ENCODE results near the gene IL12RB2. TPM values are rescaled to one million over a fixed set of nuclear protein-coding genes. Genes with fewer than 3 reads are reported as not detected.

IL12RB2 gene
- polyA plus RNA-seq, 1 experiment, result not detected

- POLR2A ChIA-PET, result no interaction called here
- Histone ChIP-seq H3K4me3 (ENCODE audit: low read depth, low read length) (no peak overlapping the region), H3K36me3 (ENCODE audit: control insufficient read depth, insufficient read depth, low read length) (no peaks in the 10 kb centered on the region), H3K27me3 (ENCODE audit: control insufficient read depth, insufficient read depth, low read length) (no peaks in the 10 kb centered on the region)
- no peak for DNase-seq (ENCODE audit: low read depth)
- TF ChIP-seq, protein P1, sequence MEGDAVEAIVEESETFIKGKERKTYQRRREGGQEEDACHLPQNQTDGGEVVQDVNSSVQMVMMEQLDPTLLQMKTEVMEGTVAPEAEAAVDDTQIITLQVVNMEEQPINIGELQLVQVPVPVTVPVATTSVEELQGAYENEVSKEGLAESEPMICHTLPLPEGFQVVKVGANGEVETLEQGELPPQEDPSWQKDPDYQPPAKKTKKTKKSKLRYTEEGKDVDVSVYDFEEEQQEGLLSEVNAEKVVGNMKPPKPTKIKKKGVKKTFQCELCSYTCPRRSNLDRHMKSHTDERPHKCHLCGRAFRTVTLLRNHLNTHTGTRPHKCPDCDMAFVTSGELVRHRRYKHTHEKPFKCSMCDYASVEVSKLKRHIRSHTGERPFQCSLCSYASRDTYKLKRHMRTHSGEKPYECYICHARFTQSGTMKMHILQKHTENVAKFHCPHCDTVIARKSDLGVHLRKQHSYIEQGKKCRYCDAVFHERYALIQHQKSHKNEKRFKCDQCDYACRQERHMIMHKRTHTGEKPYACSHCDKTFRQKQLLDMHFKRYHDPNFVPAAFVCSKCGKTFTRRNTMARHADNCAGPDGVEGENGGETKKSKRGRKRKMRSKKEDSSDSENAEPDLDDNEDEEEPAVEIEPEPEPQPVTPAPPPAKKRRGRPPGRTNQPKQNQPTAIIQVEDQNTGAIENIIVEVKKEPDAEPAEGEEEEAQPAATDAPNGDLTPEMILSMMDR (IDR thresholded peaks at IDR 0.05; ENCODE audit: insufficient read depth, low read depth, low read length), result no peak
- CTCF ChIA-PET, result interaction anchor here (1.3 to 1.4 kb wide), 2 partner anchors 13 to 17 kb away, joined by 3 read pairs; no protein-coding TSS in a partner anchor
Measured at GRCh38 chr1:67327864-67328466, 20.3 kb downstream of the IL12RB2 start.

DNA sequence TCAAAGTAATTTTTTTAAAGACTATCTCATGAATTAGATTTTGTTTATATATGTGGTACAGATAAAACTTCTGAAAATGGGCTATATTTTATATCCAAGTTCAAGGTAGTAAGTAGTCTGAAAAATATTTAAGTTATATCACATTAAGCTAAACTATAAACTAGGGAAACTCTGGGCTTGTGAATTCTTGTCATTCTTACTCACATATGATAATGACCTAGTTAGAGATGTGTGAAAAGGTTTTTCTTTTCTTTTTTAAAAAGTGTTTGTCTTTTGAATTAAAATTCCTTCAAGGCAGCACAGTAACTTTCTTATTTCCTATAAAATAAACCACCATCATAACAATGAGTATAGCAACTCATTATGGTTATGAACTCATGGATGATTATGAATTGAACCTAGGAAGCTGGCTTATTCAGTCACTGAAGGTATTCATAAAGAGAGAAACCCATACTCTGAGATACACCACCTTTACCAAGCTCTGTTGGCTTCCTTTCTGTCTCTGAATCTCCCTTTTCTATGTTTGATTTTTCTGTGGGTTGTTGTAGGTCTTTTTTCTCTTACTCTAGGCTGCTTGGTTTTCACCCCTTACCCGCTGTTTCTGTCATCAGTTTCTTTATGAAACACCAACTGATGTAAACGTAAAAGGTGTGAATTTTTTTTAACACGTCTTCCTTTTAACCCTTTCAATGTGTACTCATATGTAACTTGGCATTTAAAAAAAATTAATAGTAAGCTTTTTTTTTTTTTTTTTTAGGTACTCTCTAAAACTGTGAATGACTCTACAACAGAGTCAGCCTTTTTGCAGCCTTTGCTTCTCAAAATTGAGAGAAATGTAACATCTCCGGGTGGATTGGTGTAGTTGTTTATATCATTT is 25.2 kb downstream of the IL12RB2 start:
- ChIA-PET POLR2A (no interaction called here), CTCF (interaction anchor here (1.1 to 2.5 kb wide), 3 partner anchors 15 to 168 kb away, joined by 3 to 10 read pairs (median 4); no protein-coding TSS in a partner anchor)
- no peaks in the 10 kb centered on the region for H3K36me3 ChIP-seq (ENCODE audit: control insufficient read depth, insufficient read depth, low read length)
- TF ChIP-seq, protein P1 (IDR thresholded peaks at IDR 0.05; ENCODE audit: insufficient read depth, low read depth, low read length), result no peak
- H3K4me3 ChIP-seq (ENCODE audit: low read depth, low read length), result no peak overlapping the region
- 0 out of 2 replicates have a peak, but pooled peaks cover 1% of the 10 kb centered on the region for H3K27me3 ChIP-seq (ENCODE audit: control insufficient read depth, insufficient read depth, low read length)
- no peak for DNase-seq (ENCODE audit: low read depth)

- ChIA-PET CTCF (interaction anchor here (1.1 to 2.5 kb wide), 3 partner anchors 14 to 167 kb away, joined by 3 to 10 read pairs (median 4); no protein-coding TSS in a partner anchor), POLR2A (no interaction called here)
- Histone ChIP-seq H3K36me3 (ENCODE audit: control insufficient read depth, insufficient read depth, low read length) (no peaks in the 10 kb centered on the region), H3K27me3 (ENCODE audit: control insufficient read depth, insufficient read depth, low read length) (0 out of 2 replicates have a peak, but pooled peaks cover 1% of the 10 kb centered on the region), H3K4me3 (ENCODE audit: low read depth, low read length) (no peak overlapping the region)
- TF ChIP-seq, protein P1 (IDR thresholded peaks at IDR 0.05; ENCODE audit: insufficient read depth, low read depth, low read length), result no peak
- DNase-seq (ENCODE audit: low read depth), result no peak
Measured at GRCh38 chr1:67333603-67334002, 25.9 kb downstream of the IL12RB2 start.

DNA sequence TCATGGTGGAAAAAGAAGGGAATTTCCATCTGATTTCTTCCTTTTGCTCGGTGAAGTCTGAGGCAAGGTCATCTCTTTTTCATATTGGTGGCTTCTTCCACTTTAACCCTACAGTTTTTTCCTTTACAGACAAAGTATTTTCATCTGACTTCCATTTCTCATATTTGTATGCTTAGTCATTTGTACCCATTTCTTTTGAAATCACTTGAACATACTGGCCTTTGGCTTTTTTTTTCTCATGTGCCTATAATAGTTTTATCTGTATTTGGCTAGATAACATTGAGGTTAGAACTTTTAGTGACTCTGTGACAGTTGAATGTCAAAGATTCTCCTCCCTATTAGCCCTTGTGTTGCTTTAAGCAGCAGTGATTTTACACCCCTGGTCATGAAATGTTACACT is 27.7 kb downstream of the IL12RB2 start:
- DNase-seq (ENCODE audit: low read depth), result no peak
- no peaks in the 10 kb centered on the region for H3K36me3 ChIP-seq (ENCODE audit: control insufficient read depth, insufficient read depth, low read length)
- TF ChIP-seq, protein P1 (IDR thresholded peaks at IDR 0.05; ENCODE audit: insufficient read depth, low read depth, low read length), result no peak
- POLR2A ChIA-PET, result no interaction called here
- H3K27me3 ChIP-seq (ENCODE audit: control insufficient read depth, insufficient read depth, low read length), result 0 out of 2 replicates have a peak, but pooled peaks cover 1% of the 10 kb centered on the region
- no peak overlapping the region for H3K4me3 ChIP-seq (ENCODE audit: low read depth, low read length)
- CTCF ChIA-PET, result interaction anchor here (1.1 to 1.6 kb wide), 3 partner anchors 9 to 19 kb away, joined by 3 to 4 read pairs (median 3); no protein-coding TSS in a partner anchor

DNA sequence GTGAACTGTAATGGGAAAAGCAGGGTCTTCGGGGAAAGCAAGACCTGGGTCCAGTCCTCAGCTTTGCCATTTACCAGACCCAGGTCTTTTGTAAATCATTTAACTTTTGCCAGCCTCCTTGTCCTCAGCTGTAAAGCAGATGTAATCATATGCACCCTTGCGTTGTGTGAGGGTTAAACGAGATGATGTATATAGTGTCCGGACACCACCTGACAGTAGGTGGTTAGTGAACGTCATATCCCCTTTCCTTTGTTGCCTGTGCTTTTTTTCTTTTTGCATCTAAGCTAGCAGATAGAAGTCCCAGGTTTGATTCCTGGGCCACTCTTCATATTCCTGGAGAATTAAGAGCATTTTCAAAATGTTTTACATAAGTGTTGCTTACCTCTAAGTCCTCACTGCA is 28.5 kb downstream of the IL12RB2 start:
- no peaks in the 10 kb centered on the region for H3K36me3 ChIP-seq (ENCODE audit: control insufficient read depth, insufficient read depth, low read length)
- H3K4me3 ChIP-seq (ENCODE audit: low read depth, low read length), result no peak overlapping the region
- no peak for DNase-seq (ENCODE audit: low read depth)
- 0 out of 2 replicates have a peak, but pooled peaks cover 1% of the 10 kb centered on the region for H3K27me3 ChIP-seq (ENCODE audit: control insufficient read depth, insufficient read depth, low read length)
- ChIA-PET POLR2A (no interaction called here), CTCF (interaction anchor here (1.2 to 1.3 kb wide), 2 partner anchors 11 to 165 kb away, joined by 3 to 7 read pairs; no protein-coding TSS in a partner anchor)
- TF ChIP-seq, protein P1 (IDR thresholded peaks at IDR 0.05; ENCODE audit: insufficient read depth, low read depth, low read length), result no peak
